HG02678 (cell line): ENCODE data around the gene UBE2V1.
"Not testable (repeated sequence)": the region's sequence is repeated elsewhere in the genome, so short reads cannot be mapped to it uniquely, and the experiment has no call there.

ENCODE experiments used
- ATAC-seq: cut with Tn5 transposase; IDR thresholded peaks from one replicate; pipeline ENCODE4 v1.9.1; 2021; ENCODE audit warnings: mild to moderate bottlenecking, moderate library complexity; ENCODE audit not compliant: unreplicated experiment

Gene UBE2V1

GRCh38 chr20:50138120-50138478 is 25.1 kb upstream of the UBE2V1 start:
- no peak for ATAC-seq

DNA sequence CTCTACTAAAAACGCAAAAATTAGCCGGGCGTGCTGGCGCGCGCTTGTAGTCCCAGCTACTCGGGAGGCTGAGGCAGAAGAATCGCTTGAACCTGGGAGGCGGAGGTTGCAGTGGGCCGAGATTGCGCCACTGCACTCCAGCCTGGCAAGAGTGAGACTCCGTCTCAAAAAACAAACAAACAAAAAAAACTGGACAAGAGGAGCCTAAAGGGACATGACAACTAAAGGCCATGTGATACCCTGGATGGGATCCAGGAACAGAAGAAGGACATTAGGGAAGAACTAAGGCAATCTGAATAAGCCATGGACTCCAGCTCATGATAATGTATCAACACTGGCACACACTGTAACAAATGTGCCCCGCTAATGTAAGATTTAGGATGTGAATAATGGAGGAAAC is 24.8 kb upstream of the UBE2V1 start:
- ATAC-seq = not testable (repeated sequence)

DNA sequence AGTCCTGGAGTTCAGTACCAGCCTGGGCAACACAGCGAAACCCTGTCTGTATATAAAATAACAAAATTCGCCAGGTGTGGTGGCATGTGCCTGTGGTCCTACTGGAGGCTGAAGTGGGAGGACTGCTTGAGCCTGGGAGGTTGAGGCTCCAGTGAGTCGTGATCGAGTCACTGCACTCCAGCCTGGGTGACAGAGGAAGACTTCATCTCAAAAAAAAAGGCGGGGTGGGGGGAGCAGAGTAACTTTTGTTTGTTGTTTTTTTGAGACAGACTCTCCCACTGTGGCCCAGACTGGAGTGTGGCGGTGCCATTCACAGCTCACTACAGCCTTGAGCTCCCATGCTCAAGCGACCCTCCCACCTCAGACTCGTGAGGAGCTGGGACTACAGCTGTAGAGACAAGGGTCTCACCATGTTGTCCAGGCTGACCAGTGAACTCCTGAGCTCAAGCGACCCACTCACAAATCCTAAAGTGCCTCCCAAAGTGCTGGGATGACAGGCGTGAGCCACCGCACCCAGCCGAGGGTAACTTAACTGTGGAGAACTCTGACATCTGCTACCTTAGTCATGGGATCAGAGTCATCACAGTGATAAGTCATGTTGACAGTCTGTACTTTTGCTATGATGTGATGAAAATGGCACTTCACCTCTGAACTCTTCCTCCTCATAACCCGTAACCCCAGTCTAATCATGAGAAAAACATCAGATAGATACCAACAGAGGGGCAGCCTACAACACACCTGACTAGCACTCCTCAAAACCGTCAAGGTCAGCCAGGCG is 24.1 kb upstream of the UBE2V1 start:
- no peak for ATAC-seq

DNA sequence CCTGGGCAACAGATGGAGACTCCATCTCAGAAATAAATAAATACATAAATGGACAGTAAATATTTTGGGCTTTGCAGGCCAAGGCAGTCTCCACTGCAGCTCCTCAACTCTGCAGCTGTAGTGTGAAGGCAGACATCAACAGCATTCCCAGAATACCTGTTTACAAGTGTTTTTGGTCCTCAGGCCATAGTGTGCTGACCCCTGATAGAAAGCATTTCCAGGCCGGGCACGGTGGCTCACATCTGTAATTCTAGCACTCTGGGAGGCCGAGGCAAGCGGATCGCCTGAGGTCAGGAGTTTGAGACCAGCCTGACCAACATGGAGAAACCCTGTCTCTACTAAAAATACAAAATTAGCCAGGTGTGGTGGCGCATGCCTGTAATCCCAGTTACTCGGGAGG is 22.2 kb upstream of the UBE2V1 start:
- ATAC-seq = not testable (repeated sequence)

DNA sequence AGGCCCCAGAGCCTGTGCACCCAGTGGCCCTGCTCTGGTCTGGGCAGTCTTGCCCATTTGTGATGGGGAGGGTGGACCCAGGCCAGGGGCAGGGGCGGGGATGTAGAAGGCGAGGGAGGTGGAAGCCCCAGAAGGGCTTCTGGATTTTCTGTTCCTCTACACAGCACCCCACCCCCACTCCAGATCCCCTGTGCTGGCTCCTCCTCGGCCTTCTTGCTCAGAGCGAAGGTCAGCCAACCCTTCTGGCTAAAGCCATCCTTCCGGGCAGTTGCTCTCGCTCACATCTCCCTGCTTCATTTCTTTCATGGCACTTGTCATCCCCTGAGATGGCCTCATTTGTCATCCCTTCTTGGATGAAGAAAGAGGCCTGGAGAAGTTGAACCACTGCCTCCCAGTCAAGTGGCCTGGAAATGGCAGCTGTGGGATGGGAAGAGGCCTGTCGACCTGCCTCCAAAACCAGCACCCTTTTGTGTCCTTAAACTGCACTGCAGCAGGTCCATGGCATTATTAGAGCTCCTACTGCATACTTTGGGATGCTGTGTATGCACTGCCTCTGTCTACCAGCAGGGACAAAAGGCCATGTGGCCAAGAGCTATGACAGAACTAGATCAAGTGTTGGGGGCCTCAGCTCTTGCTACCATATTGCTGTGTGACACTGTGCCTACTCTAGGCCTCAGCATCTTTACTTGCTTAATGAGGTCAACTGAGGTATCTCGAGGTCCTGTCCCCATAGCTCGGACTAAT is 20.7 kb upstream of the UBE2V1 start:
- ATAC-seq = no peak

DNA sequence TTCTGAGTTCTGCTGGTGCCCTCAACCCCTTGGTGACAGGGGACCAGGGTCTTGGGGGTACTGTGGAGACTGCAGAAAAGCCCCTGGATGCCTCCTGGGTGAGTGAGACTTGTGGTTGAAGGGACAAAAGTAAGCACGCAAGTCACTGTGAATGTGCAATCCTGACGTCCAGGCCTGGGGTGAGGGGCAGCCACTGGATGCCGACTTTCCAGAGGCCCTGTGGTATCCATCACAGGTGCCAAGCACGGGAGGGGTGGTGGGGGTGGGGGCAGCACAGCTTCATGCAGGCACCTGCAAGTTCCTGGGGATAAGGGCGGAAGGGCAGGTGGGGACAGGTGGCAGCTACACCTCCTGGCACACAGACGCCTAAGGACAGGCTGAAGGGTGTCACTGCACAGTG is 20.1 kb upstream of the UBE2V1 start:
- ATAC-seq = no peak

- no peak for ATAC-seq
Observed at GRCh38 chr20:50130995-50131394, 18.0 kb upstream of the UBE2V1 start.

DNA sequence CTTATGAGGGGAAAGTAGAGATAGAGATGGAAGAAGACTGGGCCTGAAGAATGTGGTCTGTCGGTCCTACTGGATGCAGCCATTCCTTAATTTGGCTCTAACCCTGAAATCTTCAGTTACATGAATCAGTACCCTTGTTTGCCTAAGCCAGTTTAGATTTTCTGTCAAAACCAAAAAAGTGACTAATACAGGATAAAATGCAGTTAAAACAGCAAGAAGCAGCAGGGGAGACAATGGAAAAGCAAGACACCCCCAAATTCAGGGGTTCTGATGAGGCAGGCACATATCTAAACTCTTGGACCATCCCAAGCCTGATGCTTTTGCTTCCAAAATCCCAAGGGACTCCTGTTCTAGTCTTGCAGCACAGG is 17.4 kb upstream of the UBE2V1 start:
- no peak for ATAC-seq

DNA sequence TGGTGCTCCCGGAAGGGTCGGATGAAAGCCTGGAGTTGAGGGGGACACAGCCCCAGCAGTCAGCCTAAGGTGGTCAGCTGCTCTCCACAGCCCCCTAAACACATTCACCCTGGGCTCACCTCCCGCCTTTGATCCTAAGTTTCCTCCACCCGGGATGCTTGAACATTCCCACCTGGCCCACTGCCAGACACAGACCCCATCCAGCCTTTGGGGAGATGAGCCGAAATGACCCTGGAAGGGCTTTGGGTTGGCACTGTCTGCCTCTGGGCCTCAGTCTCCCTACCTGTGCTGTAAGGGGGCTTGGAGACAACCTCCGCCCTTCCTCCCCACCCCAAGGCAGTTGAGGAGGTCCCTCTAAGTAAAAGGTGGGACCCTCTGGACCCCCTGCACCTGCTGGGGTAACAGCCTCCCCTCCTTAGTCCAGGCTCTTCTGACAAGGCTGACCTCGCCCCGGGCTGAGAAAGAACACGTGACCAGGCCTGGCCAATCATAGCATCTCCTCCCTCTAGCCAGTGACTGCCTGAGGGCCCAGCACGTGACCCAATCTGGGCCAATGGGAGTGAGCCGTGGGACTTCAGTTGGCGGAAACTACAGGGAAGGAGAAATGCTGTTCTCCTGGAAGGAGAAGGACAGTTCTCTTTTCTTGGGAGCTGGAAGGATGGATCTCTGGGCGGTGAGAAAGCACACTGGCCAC is 16.9 kb upstream of the UBE2V1 start:
- no peak for ATAC-seq

GRCh38 chr20:50128520-50128905 is 15.6 kb upstream of the UBE2V1 start:
- no peak for ATAC-seq

DNA sequence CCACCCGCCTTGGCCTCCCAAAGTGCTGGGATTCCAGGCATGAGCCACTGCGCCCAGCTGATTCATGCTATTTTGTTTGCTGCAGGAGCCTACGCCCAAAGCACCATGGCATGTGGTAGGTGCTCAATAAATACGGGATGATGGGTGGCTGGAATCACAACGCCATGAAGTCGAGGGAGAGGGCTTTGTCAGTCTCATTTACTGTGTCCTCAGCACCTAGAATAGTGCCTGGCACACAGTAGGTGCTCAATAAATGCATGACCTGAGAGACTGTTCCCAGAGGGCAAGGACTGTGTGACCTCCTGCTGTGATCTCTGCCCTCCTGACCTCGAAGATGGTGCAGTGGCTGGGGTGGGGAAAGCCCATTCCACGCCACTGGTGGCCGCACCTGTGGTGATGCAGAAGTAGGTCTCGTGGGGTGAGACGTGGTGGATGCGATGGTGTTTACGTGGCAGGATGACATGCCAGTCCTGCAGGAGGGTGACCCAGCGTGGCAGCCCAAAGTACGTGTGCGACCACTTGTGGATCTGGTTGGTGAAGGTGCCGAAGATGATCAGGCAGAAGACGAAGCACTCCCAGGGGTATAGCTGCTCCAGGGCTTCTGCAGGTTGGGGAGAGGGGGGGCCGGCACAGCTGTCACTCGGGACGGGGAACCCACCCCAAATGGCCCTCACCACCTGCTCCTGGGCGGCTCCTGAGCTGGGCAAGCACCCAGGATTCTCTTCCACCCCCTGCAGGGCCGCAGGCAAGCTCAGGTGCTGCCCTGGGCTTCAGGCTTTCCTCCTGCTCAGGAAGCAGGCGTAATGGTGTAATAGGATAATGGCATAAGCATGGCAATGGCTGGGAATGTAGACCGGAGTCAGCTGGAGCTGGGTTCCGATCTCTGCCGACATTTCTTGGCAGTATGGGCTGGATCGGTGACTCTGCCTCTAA is 14.9 kb upstream of the UBE2V1 start:
- no peak for ATAC-seq

GRCh38 chr20:50126662-50127061 is 13.7 kb upstream of the UBE2V1 start:
- ATAC-seq = no peak

DNA sequence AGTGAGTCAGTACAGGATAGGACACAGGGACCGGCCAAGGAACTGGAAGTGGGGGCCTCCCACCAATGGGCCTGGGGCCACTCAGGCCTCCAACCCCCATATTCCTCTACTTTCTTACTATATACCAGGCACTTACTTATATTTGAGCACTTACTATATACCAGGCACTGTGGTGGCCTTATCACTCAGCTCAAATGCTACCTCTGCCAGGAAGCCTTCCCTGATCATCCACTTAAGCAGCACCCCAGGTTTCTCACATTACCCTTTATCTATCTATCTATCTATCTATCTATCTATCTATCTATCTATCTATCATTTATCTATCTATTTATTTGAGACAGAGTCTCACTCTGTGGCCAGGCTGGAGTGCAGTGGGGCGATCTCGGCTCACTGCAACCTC is 12.3 kb upstream of the UBE2V1 start:
- ATAC-seq = no peak

- no peak for ATAC-seq
Observed at GRCh38 chr20:50124496-50124895, 11.5 kb upstream of the UBE2V1 start.

DNA sequence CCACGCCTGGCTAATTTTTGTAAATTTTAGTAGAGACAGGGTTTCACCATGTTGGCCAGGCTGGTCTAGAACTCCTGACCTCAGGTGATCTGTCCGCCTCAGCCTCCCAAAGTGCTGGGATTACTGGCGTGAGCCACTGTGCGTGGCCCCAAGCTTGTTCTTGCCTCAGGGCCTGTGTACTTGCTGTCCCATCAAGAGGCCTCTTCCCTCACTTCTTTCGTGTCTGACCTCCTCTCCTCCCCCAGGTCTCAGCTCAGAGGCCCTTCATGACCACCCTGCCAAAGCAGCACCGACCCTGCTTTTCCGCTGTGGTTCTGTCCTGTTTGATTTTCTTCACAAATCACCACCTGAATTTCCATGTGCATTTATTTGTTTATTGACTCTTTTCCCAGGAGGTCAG is 10.5 kb upstream of the UBE2V1 start:
- no peak for ATAC-seq

DNA sequence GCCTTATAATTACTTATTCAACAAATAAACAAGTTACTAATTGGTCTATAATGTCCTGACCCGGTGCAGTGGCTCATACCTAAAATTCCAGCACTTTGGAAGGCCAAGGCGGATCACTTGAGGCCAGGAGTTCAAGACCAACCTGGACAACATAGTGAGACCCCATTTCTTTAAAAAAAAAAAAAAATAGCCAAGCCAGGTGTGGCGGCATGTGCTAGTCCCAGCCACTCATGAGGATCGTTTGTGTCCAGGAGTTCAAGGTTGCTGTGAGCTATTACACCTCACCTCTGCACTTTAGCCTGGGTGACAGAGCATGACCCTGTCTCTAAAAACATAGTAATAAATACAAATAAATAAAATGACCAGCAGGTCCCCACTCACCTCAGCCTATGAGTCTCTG is 9.8 kb upstream of the UBE2V1 start:
- no peak for ATAC-seq

DNA sequence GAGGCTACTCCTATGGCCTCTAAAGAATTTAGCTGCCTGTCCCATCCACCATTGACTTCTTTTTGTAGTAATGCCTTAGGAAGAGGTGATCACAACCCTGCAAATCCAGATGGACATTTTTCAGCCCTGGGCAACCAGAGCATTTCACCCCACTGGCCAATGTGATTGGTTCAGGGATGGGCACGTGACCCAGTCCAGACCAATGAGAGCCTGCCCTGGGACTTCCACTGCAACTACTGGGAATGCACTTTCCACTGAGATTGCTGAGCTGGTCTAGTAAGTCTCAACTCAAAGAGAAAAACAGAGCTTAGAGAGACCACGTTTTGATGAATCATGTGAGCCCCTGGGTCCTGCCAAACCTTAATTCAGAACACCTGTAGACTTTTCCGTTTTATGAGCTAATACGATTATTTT is 8.9 kb upstream of the UBE2V1 start:
- ATAC-seq = no peak

- ATAC-seq = peak; percentile 40
Observed at GRCh38 chr20:50120935-50121693, 8.2 kb upstream of the UBE2V1 start.

DNA sequence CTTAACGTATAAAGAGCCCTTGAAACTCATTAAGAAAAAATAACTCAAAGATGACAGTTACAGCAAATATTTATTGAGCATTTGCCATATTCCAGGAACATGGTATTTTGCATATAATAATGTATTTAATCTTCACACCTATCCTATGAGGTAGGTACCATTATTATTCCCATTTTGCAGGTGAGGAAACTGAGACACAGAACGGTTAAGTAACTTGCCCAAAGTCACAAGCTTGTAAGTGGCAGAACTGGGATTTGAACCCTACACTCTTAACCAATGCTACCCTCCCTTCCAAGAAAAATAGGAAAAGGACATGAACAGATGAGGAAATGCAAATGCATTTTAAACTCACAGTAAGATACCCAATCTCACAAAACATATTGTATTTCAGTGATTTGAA is 5.3 kb upstream of the UBE2V1 start:
- no peak for ATAC-seq

- no peak for ATAC-seq
Observed at GRCh38 chr20:50116368-50116999, 3.5 kb upstream of the UBE2V1 start.
